PC-9 (cell line): Measurements from ENCODE around the gene SIT1. TPM values are rescaled to one million over a fixed set of nuclear protein-coding genes. Genes with fewer than 3 reads are reported as not detected.

Experiments used
- BruUV-seq: library from RNA; stranded (reverse); fragments of 400-500 nt; replicated peaks from 2 replicates; lab custom pipeline; 2021; lab: Mats Ljungman, UMichigan
- CTCF ChIA-PET: fragments of 300-600 bp; sonication (Branson Sonifier 250); formaldehyde crosslinking; loops from one replicate; lab custom pipeline; 2022; ENCODE audit warnings: antibody characterized with exemption; lab: Charles Lee
- POLR2A ChIA-PET: fragments of 300-600 bp; sonication (Branson Sonifier 250); formaldehyde crosslinking; loops from one replicate; lab custom pipeline; 2022; ENCODE audit warnings: antibody characterized with exemption; ENCODE audit not compliant: unreplicated experiment; lab: Charles Lee
- DNase-seq, 2 experiments: peaks; one replicate each; pipeline versions ENCODE4 v3.0.0 to v3.0.0-alpha.2; 2015 to 2022; ENCODE audit warnings: mixed read lengths in 1 of 2
- H2AFZ ChIP-seq: fragments of 200-600 bp; sonication (generic); 2 replicates; pipeline ENCODE4 v1.8.1; 2017; ENCODE audit warnings: antibody characterized with exemption
- H3F3A ChIP-seq: fragments of 200-600 bp; sonication (generic); 2 replicates; pipeline ENCODE4 v1.8.1; 2017; ENCODE audit warnings: antibody characterized with exemption, mild to moderate bottlenecking, low read depth; ENCODE audit not compliant: insufficient read depth
- H3K27ac ChIP-seq: fragments of 200-600 bp; sonication (generic); 2 replicates; pipeline ENCODE4 v1.6.1; 2016; ENCODE audit warnings: mixed run types
- H3K27me3 ChIP-seq: fragments of 200-600 bp; sonication (generic); 2 replicates; pipeline ENCODE4 v1.6.1; 2016; ENCODE audit warnings: low read depth, mixed run types; ENCODE audit not compliant: insufficient read depth
- H3K36me3 ChIP-seq: fragments of 200-600 bp; sonication (generic); 2 replicates; pipeline ENCODE4 v1.6.1; 2016; ENCODE audit warnings: low read depth, mixed run types
- H3K4me1 ChIP-seq: fragments of 200-600 bp; sonication (generic); replicated peaks from 2 replicates; pipeline ENCODE4 v1.6.1; 2016; ENCODE audit warnings: mixed run types; ENCODE audit not compliant: insufficient read depth
- H3K4me2 ChIP-seq: fragments of 200-600 bp; sonication (generic); 2 replicates; pipeline ENCODE4 v1.6.1; 2017; ENCODE audit warnings: mixed run types
- H3K4me3 ChIP-seq: fragments of 200-600 bp; sonication (generic); 2 replicates; pipeline ENCODE4 v1.6.1; 2016; ENCODE audit warnings: mixed run types
- H3K79me2 ChIP-seq: fragments of 200-600 bp; sonication (generic); 2 replicates; pipeline ENCODE4 v1.6.1; 2017; ENCODE audit warnings: low read depth, mixed run types
- H3K9me2 ChIP-seq: fragments of 200-600 bp; sonication (generic); 2 replicates; pipeline ENCODE4 v1.8.1; 2017; ENCODE audit warnings: mild to moderate bottlenecking; ENCODE audit not compliant: insufficient read depth
- H3K9me3 ChIP-seq: fragments of 200-600 bp; sonication (generic); 2 replicates; pipeline ENCODE4 v1.8.1; 2016; ENCODE audit warnings: low read depth; ENCODE audit not compliant: insufficient read depth
- H4K20me1 ChIP-seq: fragments of 200-600 bp; sonication (generic); 2 replicates; pipeline ENCODE4 v1.8.1; 2017; ENCODE audit not compliant: insufficient read depth
- CTCF ChIP-seq: fragments of 200-600 bp; sonication (generic); conservative IDR thresholded peaks from 2 replicates; pipeline ENCODE4 v1.6.1; 2017; ENCODE audit warnings: mixed run types, antibody characterized with exemption, mild to moderate bottlenecking, moderate library complexity
- EZH2 ChIP-seq: fragments of 200-600 bp; sonication (generic); IDR thresholded peaks from 2 replicates; pipeline ENCODE4 v1.8.0; 2017; ENCODE audit warnings: antibody characterized with exemption, low read depth
- intact Hi-C: fragments of 100-400 bp; cut with micrococcal nuclease; formaldehyde crosslinking; loops from one replicate; pipeline ENCODE4 v1.10.0; 2022; ENCODE audit not compliant: unreplicated experiment
- total RNA-seq: library from RNA; stranded (reverse); gene quantifications from 2 replicates; pipeline ENCODE4 v1.2.3, GENCODE V29; 2021

The SIT1 gene
- total RNA-seq, 1 experiment from 2014 or later: not detected

GRCh38 chr9:35604578-35605350, 46.0 kb downstream of the SIT1 start, which contains the start of gene TESK1:
Gene TESK1 (plus strand): TSS chr9:35605262. CDS start chr9:35605620, 358 bp downstream.
- Histone ChIP-seq H2AFZ (peak within 1 kb of the TSS; percentile 87), H3K79me2 (peaks cover 7% of the 10 kb centered on the region; the same call in 1 of the 2 replicates), H4K20me1 (no peaks in the 10 kb centered on the region), H3F3A (peaks cover 10% of the 10 kb centered on the region; the same call in 1 of the 2 replicates), H3K4me2 (peak within 1 kb of the TSS; percentile 83), H3K27ac (peak within 1 kb of the TSS; percentile 71), H3K27me3 (no peaks in the 10 kb centered on the region), H3K9me2 (no peaks in the 10 kb centered on the region), H3K4me1 (peaks cover 14% of the 10 kb centered on the region; the same call in 1 of the 2 replicates), H3K36me3 (no peaks in the 10 kb centered on the region), H3K9me3 (no peaks in the 10 kb centered on the region), H3K4me3 (peak within 1 kb of the TSS; percentile 75)
- ChIA-PET POLR2A (interaction anchor here (0.6 to 0.7 kb wide), 2 partner anchors 404 to 819 kb away, joined by 3 read pairs; no protein-coding TSS in a partner anchor), CTCF (no interaction called here)
- intact Hi-C loops: loop anchor here (1.0 to 10.0 kb wide), 4 partner anchors 42 to 490 kb away; partner anchors contain the start of genes ATOSB, CCDC107, CREB3 and RMRP
- peak; percentile 54 to 81 for DNase-seq
- BruUV-seq: TSS peak; percentile 23
- TF ChIP-seq EZH2: no peak
- TF ChIP-seq CTCF: no peak

GRCh38 chr9:35603986-35604577, 46.6 kb downstream of the SIT1 start:
- H3K27me3 ChIP-seq: no peaks in the 10 kb centered on the region
- H3K27ac ChIP-seq: peak overlapping the region; percentile 71
- peak overlapping the region; percentile 75 for H3K4me3 ChIP-seq
- H3K36me3 ChIP-seq: no peaks in the 10 kb centered on the region
- peak overlapping the region; percentile 82 for H3K4me2 ChIP-seq
- no TSS peak for BruUV-seq
- intact Hi-C loops: loop anchor here (2.0 to 10.0 kb wide), 3 partner anchors 43 to 489 kb away; partner anchors contain the start of genes ATOSB, CREB3 and TLN1
- no peaks in the 10 kb centered on the region for H4K20me1 ChIP-seq
- no peaks in the 10 kb centered on the region for H3K9me3 ChIP-seq
- no peaks in the 10 kb centered on the region for H3K9me2 ChIP-seq
- POLR2A ChIA-PET: interaction anchor here (0.6 to 0.9 kb wide), 4 partner anchors 48 to 405 kb away, joined by 3 to 6 read pairs (median 3); no protein-coding TSS in a partner anchor
- peak overlapping the region; percentile 87 for H2AFZ ChIP-seq
- peak; percentile 94 to 97 for DNase-seq
- peaks cover 10% of the 10 kb centered on the region; the same call in 1 of the 2 replicates for H3F3A ChIP-seq
- TF ChIP-seq CTCF (peak; percentile 80), EZH2 (no peak)
- peaks cover 7% of the 10 kb centered on the region; the same call in 1 of the 2 replicates for H3K79me2 ChIP-seq
- peaks cover 14% of the 10 kb centered on the region; the same call in 1 of the 2 replicates for H3K4me1 ChIP-seq
- CTCF ChIA-PET: interaction anchor here (0.9 kb wide), 1 partner anchor 211 kb away, joined by 4 read pairs; the partner anchor contains the start of gene HINT2
